Neural crest cell (in vitro differentiated cells): ENCODE data around the gene NCOA3. TPM values are rescaled to one million over a fixed set of nuclear protein-coding genes. Genes with fewer than 3 reads are reported as not detected.

ENCODE experiments used
- DNase-seq: peaks from one replicate; pipeline ENCODE4 v3.0.0; 2021; ENCODE audit warnings: low read depth, mixed read lengths, low spot score
- H3K27ac Mint-ChIP-seq: one replicate; pipeline ENCODE4 v1.8.0; 2021; ENCODE audit warnings: mild to moderate bottlenecking, mixed read lengths; ENCODE audit not compliant: unreplicated experiment
- H3K27me3 Mint-ChIP-seq: 2 replicates; pipeline ENCODE4 v1.8.0; 2021; ENCODE audit warnings: low read depth, mild to moderate bottlenecking, mixed read lengths
- H3K36me3 Mint-ChIP-seq: 2 replicates; pipeline ENCODE4 v1.8.0; 2021; ENCODE audit warnings: low read depth, mild to moderate bottlenecking, mixed read lengths
- H3K4me1 Mint-ChIP-seq: 2 replicates; pipeline ENCODE4 v1.8.0; 2021; ENCODE audit warnings: mixed read lengths
- H3K4me3 Mint-ChIP-seq: one replicate; pipeline ENCODE4 v1.8.0; 2021; ENCODE audit warnings: mild to moderate bottlenecking, mixed read lengths
- H3K9me3 Mint-ChIP-seq: 2 replicates; pipeline ENCODE4 v1.8.0; 2021; ENCODE audit warnings: mixed read lengths
- CTCF ChIP-seq: fragments of 200-600 bp; sonication (generic); conservative IDR thresholded peaks from 2 replicates; pipeline ENCODE4 v1.5.0; 2021; ENCODE audit warnings: antibody characterized with exemption, mild to moderate bottlenecking
- total RNA-seq: library from RNA; stranded (reverse); gene quantifications from 2 replicates; pipeline ENCODE4 v1.2.1, GENCODE V29; 2021

The NCOA3 gene
- total RNA-seq, 1 donor from 2014 or later = 25.7 TPM

GRCh38 chr20:47610247-47610944, 108.7 kb downstream of the NCOA3 start:
- Mint-ChIP-seq H3K27ac (no peak overlapping the region), H3K27me3 (no peaks in the 10 kb centered on the region), H3K9me3 (no peaks in the 10 kb centered on the region), H3K4me3 (no peak overlapping the region), H3K4me1 (no peaks in the 10 kb centered on the region), H3K36me3 (no peaks in the 10 kb centered on the region)
- DNase-seq = no peak
- TF ChIP-seq CTCF = no peak

GRCh38 chr20:47610945-47611250, 109.2 kb downstream of the NCOA3 start:
- no peak overlapping the region for H3K27ac Mint-ChIP-seq
- H3K4me1 Mint-ChIP-seq = no peaks in the 10 kb centered on the region
- H3K4me3 Mint-ChIP-seq = no peak overlapping the region
- DNase-seq = no peak
- H3K36me3 Mint-ChIP-seq = no peaks in the 10 kb centered on the region
- no peaks in the 10 kb centered on the region for H3K9me3 Mint-ChIP-seq
- no peaks in the 10 kb centered on the region for H3K27me3 Mint-ChIP-seq
- no peak for TF ChIP-seq CTCF

- no peak for DNase-seq
- H3K4me1 Mint-ChIP-seq = no peaks in the 10 kb centered on the region
- H3K27me3 Mint-ChIP-seq = no peaks in the 10 kb centered on the region
- no peak for TF ChIP-seq CTCF
- H3K4me3 Mint-ChIP-seq = no peak overlapping the region
- H3K27ac Mint-ChIP-seq = no peak overlapping the region
- H3K9me3 Mint-ChIP-seq = no peaks in the 10 kb centered on the region
- no peaks in the 10 kb centered on the region for H3K36me3 Mint-ChIP-seq
These were observed 110.1 kb downstream of the NCOA3 start for GRCh38 chr20:47611785-47612184.

- Mint-ChIP-seq H3K36me3 (no peaks in the 10 kb centered on the region), H3K27me3 (no peaks in the 10 kb centered on the region), H3K4me1 (no peaks in the 10 kb centered on the region)
These were observed 111.0 kb downstream of the NCOA3 start for GRCh38 chr20:47612670-47613069.

GRCh38 chr20:47614703-47615309, 113.1 kb downstream of the NCOA3 start:
- no peak overlapping the region for H3K27ac Mint-ChIP-seq

More at GRCh38 chr20:47612670-47613069, 111.0 kb downstream of the NCOA3 start:
- no peak overlapping the region for H3K4me3 Mint-ChIP-seq
- no peak overlapping the region for H3K27ac Mint-ChIP-seq
- TF ChIP-seq CTCF = no peak
- DNase-seq = no peak
- no peaks in the 10 kb centered on the region for H3K9me3 Mint-ChIP-seq

More at GRCh38 chr20:47614703-47615309, 113.1 kb downstream of the NCOA3 start:
- DNase-seq = no peak
- H3K27me3 Mint-ChIP-seq = no peaks in the 10 kb centered on the region
- H3K36me3 Mint-ChIP-seq = no peaks in the 10 kb centered on the region
- H3K9me3 Mint-ChIP-seq = no peaks in the 10 kb centered on the region
- no peaks in the 10 kb centered on the region for H3K4me1 Mint-ChIP-seq
- H3K4me3 Mint-ChIP-seq = no peak overlapping the region
- no peak for TF ChIP-seq CTCF
